HUES64 (cell line): ENCODE data around the gene HOXA7. TPM values are rescaled to one million over a fixed set of nuclear protein-coding genes. Genes with fewer than 3 reads are reported as not detected.

Source experiments
- H3K27ac ChIP-seq: 2 replicates; pipeline ENCODE4 v1.7.0; 2013; ENCODE audit warnings: low read depth, low read length, inconsistent platforms
- H3K27me3 ChIP-seq: 2 replicates; pipeline ENCODE4 v1.6.1; 2013; ENCODE audit warnings: mild to moderate bottlenecking, low read length; ENCODE audit not compliant: insufficient read depth
- H3K36me3 ChIP-seq: 2 replicates; pipeline ENCODE4 v1.6.1; 2013; ENCODE audit warnings: mild to moderate bottlenecking, low read length; ENCODE audit not compliant: insufficient read depth
- H3K4me1 ChIP-seq: 2 replicates; pipeline ENCODE4 v1.6.1; 2013; ENCODE audit warnings: mild to moderate bottlenecking, low read length, moderate library complexity; ENCODE audit not compliant: insufficient read depth
- H3K4me3 ChIP-seq: 2 replicates; pipeline ENCODE4 v1.5.1; 2013; ENCODE audit warnings: mild to moderate bottlenecking, low read length, moderate library complexity
- H3K9ac ChIP-seq: 2 replicates; pipeline ENCODE4 v1.6.1; 2013; ENCODE audit warnings: mild to moderate bottlenecking, low read depth, low read length
- H3K9me3 ChIP-seq: 2 replicates; pipeline ENCODE4 v1.6.1; 2013; ENCODE audit warnings: low read depth, low read length; ENCODE audit not compliant: insufficient read depth
- WGBS: fragments of 150-250, 120-280 bp; methylation state at CpG from one replicate; pipeline ENCODE4 v1.1.7; 2013; ENCODE audit warnings: missing lambda C conversion rate; 5-methylcytosine and 5-hydroxymethylcytosine counted together
- polyA plus RNA-seq, 2 experiments: library from polyadenylated mRNA; stranded (reverse); fragments of 50-300 nt; gene quantifications; one replicate each; pipeline ENCODE4 v1.2.3, GENCODE V29; 2013

HOXA7 gene
- polyA plus RNA-seq (2013, experiment 1 of 2) = 2.0 TPM
- polyA plus RNA-seq (2013, experiment 2 of 2) = 7.4 TPM

DNA sequence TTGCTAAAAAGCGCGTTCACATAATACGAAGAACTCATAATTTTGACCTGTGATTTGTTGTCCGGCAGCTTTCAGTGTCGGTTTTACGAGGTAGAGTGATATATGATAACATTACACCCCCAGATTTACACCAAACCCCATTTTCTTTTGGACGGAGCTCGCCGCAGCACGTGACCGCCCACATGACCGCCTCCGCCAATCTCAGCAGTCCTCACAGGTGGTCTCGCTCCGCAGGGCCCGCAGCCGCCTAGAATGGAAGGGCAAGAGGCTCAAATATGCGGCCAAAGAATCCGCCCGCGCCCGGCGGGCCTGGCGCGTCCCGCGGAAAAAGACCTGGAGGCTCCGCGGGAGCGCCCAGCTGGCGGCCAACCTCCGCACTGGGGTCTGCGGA lies at the start of gene HOXA7:
Gene HOXA7, minus strand, starts transcription at position 168 of the 391 bp plus-strand sequence. Its CDS starts 130 bp downstream, at position 38.
- H3K4me1 ChIP-seq = no peaks in the 10 kb centered on the region; the same call in 1 of the 2 replicates
- H3K9me3 ChIP-seq = peaks cover 3% of the 10 kb centered on the region; the same call in 1 of the 2 replicates
- H3K27me3 ChIP-seq = peaks cover 100% of the 10 kb centered on the region
- no peak within 1 kb of the TSS for H3K27ac ChIP-seq
- no peaks in the 10 kb centered on the region for H3K36me3 ChIP-seq
- H3K9ac ChIP-seq = no peak within 1 kb of the TSS
- WGBS = 6% methylated on average over 32 of the region's 33 CpGs
- H3K4me3 ChIP-seq = peak within 1 kb of the TSS; percentile 51

DNA sequence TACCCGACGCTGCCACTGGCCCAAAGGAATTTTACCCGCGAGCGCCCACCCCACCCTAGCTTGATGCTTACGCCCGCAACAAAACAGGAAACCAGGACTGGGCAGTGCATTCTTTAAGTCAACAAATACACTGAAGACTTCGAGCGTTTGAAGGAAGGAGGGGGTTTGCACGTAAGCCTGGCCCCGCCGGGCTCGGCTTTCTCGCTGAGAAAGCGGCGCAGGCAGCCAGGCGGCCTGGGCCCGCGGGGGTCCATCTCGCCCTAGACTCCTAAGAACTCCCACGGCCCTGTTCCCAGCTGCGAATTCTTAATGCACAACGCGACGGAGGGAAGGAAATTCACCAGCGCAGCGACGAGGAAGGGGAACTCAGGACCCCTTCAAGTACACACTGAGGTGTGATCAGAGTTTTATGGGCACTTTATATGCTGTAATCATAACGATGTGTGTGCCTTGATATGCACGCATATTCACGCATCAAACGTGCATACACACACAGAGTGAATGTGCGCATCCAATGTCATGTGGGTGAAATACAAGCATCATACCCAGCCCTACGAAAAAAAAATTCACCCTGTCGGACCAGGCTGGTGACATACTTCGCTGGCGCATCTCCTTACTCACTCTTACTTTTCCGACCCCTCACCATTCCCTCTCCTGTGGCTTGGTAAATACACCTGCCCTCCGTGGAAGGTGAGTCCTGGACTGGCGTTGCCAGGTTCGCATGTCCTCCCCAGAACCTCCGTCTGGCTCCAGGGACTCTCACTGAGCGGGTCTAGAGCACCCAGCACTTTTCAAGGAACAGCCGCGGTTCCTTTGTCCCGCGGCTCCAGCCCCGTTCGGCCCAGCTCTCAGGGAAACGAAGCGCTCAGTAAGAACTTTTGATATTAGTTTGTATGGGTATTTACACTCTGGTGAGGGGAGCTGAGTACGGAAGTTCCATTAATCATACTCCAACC lies 49.1 kb upstream of the HOXA7 start:
- Histone ChIP-seq H3K9me3 (no peaks in the 10 kb centered on the region), H3K36me3 (no peaks in the 10 kb centered on the region), H3K4me3 (no peak overlapping the region), H3K4me1 (no peaks in the 10 kb centered on the region), H3K9ac (no peak overlapping the region), H3K27ac (no peak overlapping the region), H3K27me3 (peaks cover 100% of the 10 kb centered on the region)
- WGBS = 3% methylated on average over 52 of the region's 52 CpGs

DNA sequence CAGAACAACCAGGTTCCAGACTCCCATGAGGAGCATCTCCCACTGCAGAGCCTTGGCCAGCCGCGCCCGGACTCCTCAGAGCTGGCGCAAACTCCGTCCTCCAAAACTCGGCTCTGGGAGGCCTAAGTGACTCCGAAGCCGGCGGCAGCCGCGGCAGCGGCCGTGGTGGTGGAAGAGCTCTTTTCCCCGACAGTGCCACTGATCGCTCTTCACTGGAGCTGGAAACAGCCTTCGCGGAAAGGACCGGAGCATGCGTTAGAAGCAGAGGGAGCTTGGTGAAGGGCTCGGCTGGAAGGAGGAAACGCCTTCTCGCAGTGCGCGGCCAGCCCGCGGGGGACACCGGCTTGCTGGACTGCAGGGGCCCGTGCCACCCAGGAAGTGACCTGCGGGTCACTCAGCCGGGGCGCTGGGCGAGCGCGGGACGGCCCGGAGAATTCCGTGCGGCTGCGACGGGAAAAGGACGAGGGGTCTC lies 48.4 kb upstream of the HOXA7 start:
- Histone ChIP-seq H3K27me3 (peaks cover 100% of the 10 kb centered on the region), H3K4me3 (no peak overlapping the region), H3K4me1 (no peaks in the 10 kb centered on the region), H3K9ac (no peak overlapping the region), H3K36me3 (no peaks in the 10 kb centered on the region), H3K9me3 (no peaks in the 10 kb centered on the region), H3K27ac (no peak overlapping the region)
- 2% methylated on average over 41 of the region's 41 CpGs for WGBS

DNA sequence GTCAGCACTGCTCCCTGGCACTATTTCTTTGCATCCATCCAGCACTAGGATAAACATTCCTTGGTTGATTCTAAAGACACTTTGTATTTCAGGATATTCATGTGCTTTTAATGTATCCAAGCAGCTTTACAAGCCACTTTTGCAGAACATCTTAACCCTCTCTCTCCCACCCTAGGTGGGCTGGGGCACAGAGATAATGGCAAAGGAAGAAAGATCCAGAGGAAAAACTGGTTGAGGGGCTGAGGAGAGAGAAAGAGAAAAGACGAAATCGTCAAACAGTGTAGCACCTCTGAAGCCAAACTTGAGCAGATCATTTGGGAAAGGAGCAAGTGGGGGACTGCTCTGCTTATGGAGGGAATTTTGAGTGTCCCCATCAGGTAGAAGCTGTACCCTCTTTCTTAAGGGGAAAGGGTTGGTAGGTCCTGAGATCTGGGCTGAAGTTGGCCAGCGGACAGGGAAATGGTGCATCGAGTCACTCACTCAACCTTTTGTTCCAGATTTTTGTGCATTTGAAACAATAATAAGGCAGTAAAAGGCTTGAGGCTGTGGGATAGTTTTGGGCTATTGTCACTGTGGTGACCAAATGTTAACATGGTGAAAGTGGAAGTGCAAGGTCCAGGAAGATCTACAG lies 47.6 kb upstream of the HOXA7 start:
- no peaks in the 10 kb centered on the region for H3K36me3 ChIP-seq
- no peaks in the 10 kb centered on the region for H3K9me3 ChIP-seq
- H3K27me3 ChIP-seq = peaks cover 100% of the 10 kb centered on the region
- no peak overlapping the region for H3K4me3 ChIP-seq
- H3K4me1 ChIP-seq = no peaks in the 10 kb centered on the region
- 18% methylated on average over 4 of the region's 4 CpGs for WGBS
- H3K27ac ChIP-seq = no peak overlapping the region
- H3K9ac ChIP-seq = no peak overlapping the region

DNA sequence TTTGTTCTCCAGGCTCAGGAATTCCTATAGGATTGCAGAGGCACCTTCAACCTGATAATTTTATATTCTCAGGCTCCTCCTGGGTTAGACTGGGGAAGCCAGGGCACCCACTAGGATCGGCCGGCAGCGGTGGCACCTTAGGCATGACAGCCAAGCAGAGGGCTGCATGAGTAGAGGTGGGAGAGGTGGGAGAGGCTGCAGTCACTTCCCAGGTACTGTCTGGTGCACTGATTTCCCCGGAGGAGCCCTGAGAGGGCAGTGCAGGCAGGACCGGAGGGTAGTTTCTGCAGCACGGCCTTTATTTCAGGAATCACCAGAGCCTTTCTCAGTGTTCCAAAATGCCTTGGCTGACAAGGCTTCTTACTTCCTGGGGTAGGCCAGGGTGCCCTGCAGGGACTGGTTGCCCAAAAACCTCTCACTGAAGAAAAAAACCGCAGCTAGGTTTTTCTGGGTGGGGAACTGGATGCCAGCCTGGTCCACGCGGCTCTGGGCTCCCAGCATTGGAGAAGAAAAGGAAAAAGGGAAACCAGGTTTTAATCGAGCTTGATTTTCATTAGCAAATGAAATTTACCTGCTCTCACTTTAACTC lies 47.0 kb upstream of the HOXA7 start:
- Histone ChIP-seq H3K9me3 (no peaks in the 10 kb centered on the region), H3K36me3 (no peaks in the 10 kb centered on the region), H3K4me1 (no peaks in the 10 kb centered on the region), H3K4me3 (no peak overlapping the region), H3K27me3 (peaks cover 100% of the 10 kb centered on the region), H3K9ac (no peak overlapping the region), H3K27ac (no peak overlapping the region)
- 17% methylated on average over 10 of the region's 10 CpGs for WGBS

DNA sequence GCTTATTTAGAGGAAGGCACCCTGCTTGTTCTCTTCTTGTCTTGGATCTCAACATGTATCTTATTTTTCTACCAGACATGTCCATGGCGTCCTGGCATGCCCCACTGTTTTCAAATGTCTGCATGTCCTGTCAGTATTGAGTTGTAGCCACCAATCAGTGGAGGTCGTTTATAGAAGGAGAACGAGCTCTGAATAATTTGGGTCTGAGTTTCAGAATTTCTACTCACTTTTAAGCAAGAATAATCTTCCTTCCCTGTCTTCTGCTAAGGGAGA lies 46.3 kb upstream of the HOXA7 start:
- Histone ChIP-seq H3K27me3 (peaks cover 100% of the 10 kb centered on the region), H3K36me3 (no peaks in the 10 kb centered on the region), H3K4me3 (no peak overlapping the region), H3K9me3 (no peaks in the 10 kb centered on the region), H3K4me1 (no peaks in the 10 kb centered on the region), H3K9ac (no peak overlapping the region), H3K27ac (no peak overlapping the region)
- WGBS = 11% methylated on average over 2 of the region's 3 CpGs

DNA sequence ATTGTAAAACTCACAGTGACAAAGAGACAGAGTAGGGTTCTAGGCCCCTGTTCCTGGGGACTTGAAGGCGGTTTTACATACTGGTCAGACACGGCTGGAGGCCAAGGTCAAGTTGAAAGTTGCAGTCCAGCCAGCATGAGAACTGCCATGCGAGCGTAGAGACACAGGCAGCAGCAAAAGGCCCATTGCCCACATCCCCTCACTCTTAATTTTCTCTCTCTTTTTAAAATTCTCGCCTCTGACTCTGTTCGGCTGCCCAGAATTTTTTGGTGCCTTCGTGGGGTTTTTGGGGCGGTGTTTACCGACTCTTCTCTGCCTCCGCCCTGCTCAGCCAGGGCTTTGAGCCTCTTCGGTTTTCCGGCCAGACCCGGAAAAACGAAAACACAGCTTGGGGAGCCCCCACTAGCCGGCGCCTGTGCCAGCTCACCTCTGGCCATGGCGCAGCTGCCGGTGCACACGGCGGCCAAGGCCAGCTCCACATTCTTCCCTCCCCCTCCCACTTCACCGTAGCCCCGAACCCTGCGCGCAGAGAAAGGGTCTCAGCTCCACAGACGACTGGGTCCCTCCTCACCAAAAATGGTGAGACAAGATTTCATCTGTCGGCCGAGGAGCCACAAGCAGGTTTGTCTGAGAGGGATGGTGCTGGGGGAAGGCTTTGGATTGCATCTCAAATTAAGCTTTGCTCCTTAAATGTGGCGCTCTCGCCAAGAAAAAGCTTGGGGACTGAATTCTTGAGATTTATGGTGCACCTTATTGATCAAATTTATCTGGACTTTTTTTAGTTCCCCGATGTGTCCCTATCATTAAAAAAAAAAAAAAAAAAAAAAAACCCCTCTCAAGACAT lies 45.8 kb upstream of the HOXA7 start:
- Histone ChIP-seq H3K4me3 (no peak overlapping the region), H3K36me3 (no peaks in the 10 kb centered on the region), H3K4me1 (no peaks in the 10 kb centered on the region), H3K27ac (no peak overlapping the region), H3K9me3 (no peaks in the 10 kb centered on the region), H3K27me3 (peaks cover 100% of the 10 kb centered on the region), H3K9ac (no peak overlapping the region)
- WGBS = 6% methylated on average over 30 of the region's 30 CpGs

DNA sequence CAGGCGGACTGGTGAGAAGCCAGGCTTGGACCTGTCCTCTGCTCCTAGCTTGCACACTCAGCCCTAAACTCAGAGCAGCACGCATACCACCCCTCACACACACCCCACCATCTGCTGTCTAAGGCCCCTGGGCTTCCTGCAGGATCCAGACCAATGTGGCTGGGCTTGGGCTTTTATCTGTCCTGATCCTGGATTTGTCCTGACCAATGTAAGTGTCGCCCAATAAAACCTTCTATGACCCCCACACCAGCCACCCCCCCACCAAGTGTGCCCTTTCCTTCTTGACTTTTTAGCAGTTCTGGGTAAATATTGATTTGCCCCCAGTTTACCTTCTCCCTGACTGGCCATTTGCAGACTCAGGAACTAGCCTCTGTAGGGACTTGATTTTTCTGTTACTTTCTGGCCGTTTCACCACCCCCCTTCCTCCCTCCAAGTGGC lies 45.1 kb upstream of the HOXA7 start:
- Histone ChIP-seq H3K9me3 (no peaks in the 10 kb centered on the region), H3K27ac (no peak overlapping the region), H3K36me3 (no peaks in the 10 kb centered on the region), H3K4me3 (no peak overlapping the region), H3K4me1 (no peaks in the 10 kb centered on the region), H3K9ac (no peak overlapping the region), H3K27me3 (peaks cover 100% of the 10 kb centered on the region)
- 14% methylated on average over 4 of the region's 4 CpGs for WGBS

DNA sequence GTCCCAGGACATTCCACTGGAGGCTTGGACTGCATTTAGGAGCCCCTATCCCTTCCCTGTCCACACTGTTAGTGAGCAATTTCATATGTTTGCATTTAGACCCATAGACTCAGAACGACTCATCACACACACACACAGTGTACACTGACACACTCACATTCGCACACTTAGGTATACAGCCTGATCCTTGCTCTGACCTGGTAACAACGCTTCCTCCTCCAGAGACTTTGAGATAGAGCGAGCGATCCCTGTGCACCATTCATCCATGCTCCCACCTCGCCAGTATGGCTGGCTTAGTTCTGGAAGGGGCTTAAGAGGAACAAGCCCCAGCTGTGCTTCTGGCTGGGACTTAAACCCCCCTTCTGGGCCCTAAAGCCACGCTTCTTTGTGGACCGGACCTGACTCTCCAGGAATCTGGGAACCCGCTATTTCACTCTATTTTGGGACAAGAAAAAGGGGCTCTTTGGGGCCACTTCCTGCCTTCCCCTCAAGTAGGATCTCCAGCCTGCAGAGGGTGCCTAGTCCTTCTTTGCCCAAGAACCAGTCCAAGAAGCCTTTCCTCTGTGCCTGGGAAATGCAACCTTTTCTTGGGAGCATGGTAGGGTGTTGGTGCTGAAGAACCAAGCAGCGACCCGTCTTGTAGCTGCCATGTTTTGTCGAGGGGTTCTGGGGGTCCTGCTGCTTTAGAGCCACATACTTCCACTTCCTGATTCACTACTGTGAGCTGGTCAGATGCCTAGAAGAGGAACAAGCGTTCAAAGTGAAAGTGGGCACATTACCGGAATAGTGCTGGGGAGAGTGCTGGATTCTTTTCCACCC lies 44.5 kb upstream of the HOXA7 start:
- H3K4me1 ChIP-seq = no peaks in the 10 kb centered on the region
- H3K4me3 ChIP-seq = no peak overlapping the region
- H3K27ac ChIP-seq = no peak overlapping the region
- H3K36me3 ChIP-seq = no peaks in the 10 kb centered on the region
- 8% methylated on average over 14 of the region's 14 CpGs for WGBS
- peaks cover 100% of the 10 kb centered on the region for H3K27me3 ChIP-seq
- H3K9me3 ChIP-seq = no peaks in the 10 kb centered on the region
- no peak overlapping the region for H3K9ac ChIP-seq
